K562 (cell line): ENCODE results near the gene MRTFB. TPM values are rescaled to one million over a fixed set of nuclear protein-coding genes. Genes with fewer than 3 reads are reported as not detected.

Experiments used
- ATAC-seq: fragments of 200-7000 bp; cut with Tn5 transposase; 3 replicates; pipeline ENCODE4 v1.9.1; 2020; ENCODE audit warnings: moderate library complexity
- BruUV-seq: library from RNA; stranded (reverse); fragments of 400-500 nt; replicated peaks from 2 replicates; lab custom pipeline; 2021; lab: Mats Ljungman, UMichigan
- CTCF ChIA-PET: fragments of 300-600 bp; formaldehyde crosslinking; extraction: SDS; loops from one replicate; lab custom pipeline; 2021; ENCODE audit warnings: low intra/inter-chr PET ratio; lab: Yijun Ruan, JAX
- POLR2A ChIA-PET: fragments of 300-600, 350-650 bp; sonication (Branson Sonifier 250); formaldehyde crosslinking; extraction: SDS; loops from one replicate; lab custom pipeline; 2021; ENCODE audit warnings: antibody characterized with exemption, inconsistent platforms; lab: Yijun Ruan, JAX
- DNase-seq, 4 experiments: peaks; one replicate each; pipeline versions ENCODE4 v3.0.0 to v3.0.0-alpha.2; 2011 to 2018; ENCODE audit warnings: low spot score in 3 of 4, mixed read lengths in 3 of 4; ENCODE audit errors: extremely low read depth in 1 of 4
- FAIRE-seq: peaks from 2 replicates; lab custom pipeline; 2011; peaks lifted over from hg19 to GRCh38; lab: Jason Lieb, UNC
- H2AFZ ChIP-seq: 2 replicates; pipeline ENCODE4 v1.6.0; 2011; ENCODE audit warnings: low read depth, low read length, control low read depth, inconsistent platforms
- H3K27ac ChIP-seq: fragments of 200-600 bp; 3 replicates; pipeline ENCODE4 v1.8.0; 2011; ENCODE audit warnings: low read depth, mild to moderate bottlenecking, control low read depth, inconsistent platforms, low read length, moderate library complexity, mixed read lengths; ENCODE audit errors: extremely low read depth
- H3K27me3 ChIP-seq, 2 experiments: fragments of 300-600 bp in 1 of 2; 2 replicates in 1 of 2; 3 replicates in 1 of 2; pipeline versions ENCODE4 v1.6.0 to v1.8.0; 2011; ENCODE audit warnings: inconsistent platforms in 2 of 2, low read length in 2 of 2, mild to moderate bottlenecking in 1 of 2, mixed read lengths in 1 of 2, moderate library complexity in 1 of 2; ENCODE audit not compliant: control insufficient read depth in 2 of 2, insufficient read depth in 2 of 2
- H3K36me3 ChIP-seq: fragments of 300-600 bp; 3 replicates; pipeline ENCODE4 v1.8.0; 2011; ENCODE audit warnings: mild to moderate bottlenecking, low read length, inconsistent platforms; ENCODE audit not compliant: control insufficient read depth, insufficient read depth
- H3K4me1 ChIP-seq, 2 experiments: fragments of 200-600 bp in 1 of 2; replicated peaks in 1 of 2; 2 replicates in 1 of 2; 3 replicates in 1 of 2; pipeline versions ENCODE4 v1.5.1 to v1.8.0; 2011; ENCODE audit warnings: inconsistent platforms in 2 of 2, low read length in 2 of 2, mild to moderate bottlenecking in 1 of 2, mixed read lengths in 1 of 2, moderate library complexity in 1 of 2; ENCODE audit not compliant: control insufficient read depth in 2 of 2, insufficient read depth in 2 of 2
- H3K4me2 ChIP-seq: 2 replicates; pipeline ENCODE4 v1.6.1; 2011; ENCODE audit warnings: low read length, control low read depth, inconsistent platforms, mixed read lengths; ENCODE audit not compliant: insufficient read depth
- H3K4me3 ChIP-seq: fragments of 200-600 bp; sonication (generic), shearing (Covaris generic); 2 replicates; pipeline ENCODE4 v1.5.1; 2016; ENCODE audit warnings: control low read depth, inconsistent platforms
- H3K79me2 ChIP-seq: fragments of 200-600 bp; 3 replicates; pipeline ENCODE4 v1.8.0; 2011; ENCODE audit warnings: low read length, inconsistent platforms; ENCODE audit not compliant: control insufficient read depth, insufficient read depth
- H3K9ac ChIP-seq, 2 experiments: 2 replicates each; pipeline versions ENCODE4 v1.6.0 to v1.6.1; 2011; ENCODE audit warnings: low read depth in 2 of 2, low read length in 2 of 2, control low read depth in 1 of 2, inconsistent platforms in 1 of 2, mild to moderate bottlenecking in 1 of 2, mixed read lengths in 1 of 2; ENCODE audit not compliant: insufficient read depth in 1 of 2
- H3K9me1 ChIP-seq: one replicate; pipeline ENCODE4 v1.6.0; 2011; ENCODE audit warnings: inconsistent platforms, mild to moderate bottlenecking, low read length, moderate library complexity; ENCODE audit not compliant: control insufficient read depth, insufficient read depth
- H3K9me3 ChIP-seq: replicated peaks from 2 replicates; pipeline ENCODE4 v1.5.1; 2011; ENCODE audit warnings: low read depth, low read length, inconsistent platforms; ENCODE audit not compliant: control insufficient read depth, insufficient read depth
- H4K20me1 ChIP-seq: replicated peaks from 2 replicates; pipeline ENCODE4 v1.6.1; 2011; ENCODE audit warnings: low read length, inconsistent platforms, mixed read lengths; ENCODE audit not compliant: control insufficient read depth, insufficient read depth
- CAMTA2 ChIP-seq: fragments of 250-450 bp; sonication (Bioruptor Pico); conservative IDR thresholded peaks from 2 replicates; pipeline ENCODE4 v1.5.1; 2022
- CBX2 ChIP-seq: fragments of 200-600 bp; sonication (generic); IDR thresholded peaks from one replicate; pipeline ENCODE4 v1.6.1; 2012; ENCODE audit warnings: mild to moderate bottlenecking, low read length, inconsistent platforms; ENCODE audit not compliant: insufficient read depth, poor library complexity, severe bottlenecking
- CREM ChIP-seq: IDR thresholded peaks from 2 replicates; pipeline ENCODE4 v1.6.1; 2014; ENCODE audit warnings: antibody characterized with exemption, low read depth
- DPF2 ChIP-seq: fragments of 450-650 bp; IDR thresholded peaks from 2 replicates; pipeline ENCODE4 v1.6.1; 2016
- GATAD2B ChIP-seq: fragments of 450-650 bp; IDR thresholded peaks from 2 replicates; pipeline ENCODE4 v1.6.1; 2017; ENCODE audit warnings: mild to moderate bottlenecking, borderline replicate concordance
- HDAC2 ChIP-seq: fragments of 450-650 bp; IDR thresholded peaks from 2 replicates; pipeline ENCODE4 v1.6.1; 2016; ENCODE audit warnings: mild to moderate bottlenecking
- HSF4 ChIP-seq: fragments of 250-450 bp; sonication (Bioruptor Pico); IDR thresholded peaks from 2 replicates; pipeline ENCODE4 v2.1.2; 2022; ENCODE audit warnings: mild to moderate bottlenecking, moderate library complexity, borderline replicate concordance
- KLF16 ChIP-seq: IDR thresholded peaks from 2 replicates; pipeline ENCODE4 v1.6.1; 2016; ENCODE audit warnings: antibody characterized with exemption
- XRCC4 ChIP-seq: IDR thresholded peaks from one replicate; pipeline ENCODE4 v1.6.1; 2011; ENCODE audit not compliant: insufficient read depth, insufficient read length; ENCODE audit errors: extremely low read depth
- WGBS: fragments of 100-300 bp; shearing (Covaris generic); methylation state at CpG from one replicate; pipeline ENCODE4 v1.1.6; 2016; ENCODE audit warnings: low coverage, mixed read lengths; ENCODE audit not compliant: insufficient coverage; ENCODE audit errors: missing lambda C conversion rate; 5-methylcytosine and 5-hydroxymethylcytosine counted together
- in situ Hi-C: fragments of 300-500 bp; cut with MboI; formaldehyde crosslinking; loops from 4 replicates; pipeline ENCODE4 v1.15.0; 2018; ENCODE audit warnings: inconsistent platforms, mixed read lengths
- intact Hi-C: fragments of 100-400 bp; cut with micrococcal nuclease; formaldehyde crosslinking; loops from 2 replicates; pipeline ENCODE4 v1.14.2; 2022
- polyA plus RNA-seq, 8 experiments: library from polyadenylated mRNA; depleted of rRNA in 4 of 8; stranded (reverse) in 5 of 8; unstranded in 3 of 8; fragments of >200 nt; fragmentation: Nextera tagmentation in 2 of 8; fragmentation: Illumina TruSeq in 1 of 8; extraction: Ambion mirVana in 2 of 8; extraction: Trizol in 1 of 8; gene quantifications; 2 replicates each; pipeline versions ENCODE4 v1.2.1 to v1.2.3, GENCODE V29; 2011 to 2014; ENCODE audit warnings: inconsistent platforms in 1 of 8, missing spikeins in 1 of 8
- total RNA-seq, 7 experiments: library from RNA; depleted of rRNA in 6 of 7; stranded (reverse); fragments of >200 nt in 6 of 7; fragmentation: Illumina TruSeq in 2 of 7; extraction: Trizol in 2 of 7; gene quantifications; 2 replicates each; pipeline versions ENCODE4 v1.2.1 to v1.2.3, GENCODE V29; 2011 to 2021; ENCODE audit warnings: low replicate concordance in 1 of 7
- TF ChIP-seq, protein P1 (sequence below): fragments of 450-650 bp; IDR thresholded peaks from 2 replicates; pipeline ENCODE4 v1.6.1; 2016; ENCODE audit warnings: mild to moderate bottlenecking
- TF ChIP-seq, protein P2 (sequence below): fragments of 250-450 bp; sonication (Bioruptor Pico); IDR thresholded peaks from 2 replicates; pipeline ENCODE4 v1.4.0; 2020; ENCODE audit warnings: mild to moderate bottlenecking, moderate library complexity
- TF ChIP-seq, protein P3 (sequence below): fragments of 200-800 bp; sonication (Bioruptor generic); IDR thresholded peaks from 2 replicates; pipeline ENCODE4 v1.6.1; 2017; ENCODE audit warnings: missing genetic modification characterization, missing compliant biosample characterization
- TF ChIP-seq, protein P4 (sequence below): fragments of 250-450 bp; sonication (Bioruptor Pico); IDR thresholded peaks from 2 replicates; pipeline ENCODE4 v1.8.0; 2021; ENCODE audit warnings: moderate library complexity, mild to moderate bottlenecking, inconsistent platforms
- TF ChIP-seq, protein P5 (sequence below): fragments of 450-650 bp; formaldehyde crosslinking; conservative IDR thresholded peaks from 2 replicates; pipeline ENCODE4 v1.4.0; 2022; ENCODE audit warnings: mild to moderate bottlenecking, missing genetic modification characterization

MRTFB gene
- total and polyA plus RNA-seq, 9 of the 15 experiments (the other 6 are each of a cell fraction or from before 2014, with no cell fraction given) = 2.2 to 12.7 (median 7.0) TPM

DNA sequence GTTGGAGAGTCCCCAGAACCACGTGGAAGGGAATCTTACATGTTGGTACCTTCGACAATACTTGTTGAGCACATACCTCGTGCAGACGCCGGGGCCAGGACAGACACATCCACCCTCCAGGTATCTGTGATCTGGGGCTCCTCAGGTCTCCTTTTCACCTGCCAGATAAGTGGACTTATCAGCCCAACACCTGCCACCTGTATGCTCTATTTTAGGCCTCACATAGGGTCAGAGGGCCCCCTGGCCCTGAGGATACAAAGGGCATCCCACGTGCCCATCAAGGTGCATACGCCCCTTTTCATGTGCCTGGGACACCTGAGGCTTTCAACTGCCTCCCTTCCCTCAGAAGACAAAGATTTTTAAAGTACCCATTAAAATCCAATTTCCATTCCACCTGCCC, 212.7 kb downstream of the MRTFB start:
- Histone ChIP-seq H3K4me1 (peaks cover 3 to 15% of the 10 kb centered on the region in 2 experiments; a peak in 4 of 5 replicates), H3K27ac (no peak overlapping the region), H4K20me1 (no peaks in the 10 kb centered on the region), H3K9me1 (no peaks in the 10 kb centered on the region), H3K79me2 (no peaks in the 10 kb centered on the region), H2AFZ (no peak overlapping the region), H3K9me3 (no peaks in the 10 kb centered on the region; the same call in 1 of the 2 replicates), H3K4me3 (no peak overlapping the region), H3K4me2 (no peak overlapping the region), H3K9ac (no peak overlapping the region), H3K27me3 (no peaks in the 10 kb centered on the region), H3K36me3 (no peaks in the 10 kb centered on the region)
- POLR2A ChIA-PET = interaction anchor here (0.6 to 1.2 kb wide), 2 partner anchors 20 to 311 kb away, joined by 3 to 5 read pairs; no protein-coding TSS in a partner anchor
- no TSS peak for BruUV-seq
- WGBS = 44% methylated on average over 7 of the region's 7 CpGs
- in situ Hi-C loops (no loop called here), intact Hi-C loops (loop anchor here (2.0 kb wide), 1 partner anchor 363 kb away; the partner anchor contains the start of gene ERCC4)
- DNase-seq (no peak), ATAC-seq (no peak), FAIRE-seq (no peak)
- CTCF ChIA-PET = interaction anchor here (0.6 kb wide), 1 partner anchor 360 kb away, joined by 3 read pairs; no protein-coding TSS in a partner anchor
- TF ChIP-seq, protein P1, sequence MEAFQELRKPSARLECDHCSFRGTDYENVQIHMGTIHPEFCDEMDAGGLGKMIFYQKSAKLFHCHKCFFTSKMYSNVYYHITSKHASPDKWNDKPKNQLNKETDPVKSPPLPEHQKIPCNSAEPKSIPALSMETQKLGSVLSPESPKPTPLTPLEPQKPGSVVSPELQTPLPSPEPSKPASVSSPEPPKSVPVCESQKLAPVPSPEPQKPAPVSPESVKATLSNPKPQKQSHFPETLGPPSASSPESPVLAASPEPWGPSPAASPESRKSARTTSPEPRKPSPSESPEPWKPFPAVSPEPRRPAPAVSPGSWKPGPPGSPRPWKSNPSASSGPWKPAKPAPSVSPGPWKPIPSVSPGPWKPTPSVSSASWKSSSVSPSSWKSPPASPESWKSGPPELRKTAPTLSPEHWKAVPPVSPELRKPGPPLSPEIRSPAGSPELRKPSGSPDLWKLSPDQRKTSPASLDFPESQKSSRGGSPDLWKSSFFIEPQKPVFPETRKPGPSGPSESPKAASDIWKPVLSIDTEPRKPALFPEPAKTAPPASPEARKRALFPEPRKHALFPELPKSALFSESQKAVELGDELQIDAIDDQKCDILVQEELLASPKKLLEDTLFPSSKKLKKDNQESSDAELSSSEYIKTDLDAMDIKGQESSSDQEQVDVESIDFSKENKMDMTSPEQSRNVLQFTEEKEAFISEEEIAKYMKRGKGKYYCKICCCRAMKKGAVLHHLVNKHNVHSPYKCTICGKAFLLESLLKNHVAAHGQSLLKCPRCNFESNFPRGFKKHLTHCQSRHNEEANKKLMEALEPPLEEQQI = no peak
- no peak for TF ChIP-seq CAMTA2 (CRISPR knock-in tag)
- TF ChIP-seq CREM = no peak
- TF ChIP-seq XRCC4 = no peak
- no peak for TF ChIP-seq HSF4 (CRISPR knock-in tag)
- TF ChIP-seq, protein P2, sequence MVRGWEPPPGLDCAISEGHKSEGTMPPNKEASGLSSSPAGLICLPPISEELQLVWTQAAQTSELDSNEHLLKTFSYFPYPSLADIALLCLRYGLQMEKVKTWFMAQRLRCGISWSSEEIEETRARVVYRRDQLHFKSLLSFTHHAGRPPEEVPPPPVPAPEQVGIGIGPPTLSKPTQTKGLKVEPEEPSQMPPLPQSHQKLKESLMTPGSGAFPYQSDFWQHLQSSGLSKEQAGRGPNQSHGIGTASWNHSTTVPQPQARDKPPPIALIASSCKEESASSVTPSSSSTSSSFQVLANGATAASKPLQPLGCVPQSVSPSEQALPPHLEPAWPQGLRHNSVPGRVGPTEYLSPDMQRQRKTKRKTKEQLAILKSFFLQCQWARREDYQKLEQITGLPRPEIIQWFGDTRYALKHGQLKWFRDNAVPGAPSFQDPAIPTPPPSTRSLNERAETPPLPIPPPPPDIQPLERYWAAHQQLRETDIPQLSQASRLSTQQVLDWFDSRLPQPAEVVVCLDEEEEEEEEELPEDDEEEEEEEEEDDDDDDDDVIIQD (CRISPR knock-in tag) = no peak
- TF ChIP-seq, protein P3, sequence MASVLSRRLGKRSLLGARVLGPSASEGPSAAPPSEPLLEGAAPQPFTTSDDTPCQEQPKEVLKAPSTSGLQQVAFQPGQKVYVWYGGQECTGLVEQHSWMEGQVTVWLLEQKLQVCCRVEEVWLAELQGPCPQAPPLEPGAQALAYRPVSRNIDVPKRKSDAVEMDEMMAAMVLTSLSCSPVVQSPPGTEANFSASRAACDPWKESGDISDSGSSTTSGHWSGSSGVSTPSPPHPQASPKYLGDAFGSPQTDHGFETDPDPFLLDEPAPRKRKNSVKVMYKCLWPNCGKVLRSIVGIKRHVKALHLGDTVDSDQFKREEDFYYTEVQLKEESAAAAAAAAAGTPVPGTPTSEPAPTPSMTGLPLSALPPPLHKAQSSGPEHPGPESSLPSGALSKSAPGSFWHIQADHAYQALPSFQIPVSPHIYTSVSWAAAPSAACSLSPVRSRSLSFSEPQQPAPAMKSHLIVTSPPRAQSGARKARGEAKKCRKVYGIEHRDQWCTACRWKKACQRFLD (CRISPR knock-in tag) = no peak
- no peak for TF ChIP-seq DPF2
- no peak for TF ChIP-seq CBX2
- TF ChIP-seq, protein P4, sequence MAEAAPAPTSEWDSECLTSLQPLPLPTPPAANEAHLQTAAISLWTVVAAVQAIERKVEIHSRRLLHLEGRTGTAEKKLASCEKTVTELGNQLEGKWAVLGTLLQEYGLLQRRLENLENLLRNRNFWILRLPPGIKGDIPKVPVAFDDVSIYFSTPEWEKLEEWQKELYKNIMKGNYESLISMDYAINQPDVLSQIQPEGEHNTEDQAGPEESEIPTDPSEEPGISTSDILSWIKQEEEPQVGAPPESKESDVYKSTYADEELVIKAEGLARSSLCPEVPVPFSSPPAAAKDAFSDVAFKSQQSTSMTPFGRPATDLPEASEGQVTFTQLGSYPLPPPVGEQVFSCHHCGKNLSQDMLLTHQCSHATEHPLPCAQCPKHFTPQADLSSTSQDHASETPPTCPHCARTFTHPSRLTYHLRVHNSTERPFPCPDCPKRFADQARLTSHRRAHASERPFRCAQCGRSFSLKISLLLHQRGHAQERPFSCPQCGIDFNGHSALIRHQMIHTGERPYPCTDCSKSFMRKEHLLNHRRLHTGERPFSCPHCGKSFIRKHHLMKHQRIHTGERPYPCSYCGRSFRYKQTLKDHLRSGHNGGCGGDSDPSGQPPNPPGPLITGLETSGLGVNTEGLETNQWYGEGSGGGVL (CRISPR knock-in tag) = no peak
- no peak for TF ChIP-seq KLF16
- TF ChIP-seq, protein P5, sequence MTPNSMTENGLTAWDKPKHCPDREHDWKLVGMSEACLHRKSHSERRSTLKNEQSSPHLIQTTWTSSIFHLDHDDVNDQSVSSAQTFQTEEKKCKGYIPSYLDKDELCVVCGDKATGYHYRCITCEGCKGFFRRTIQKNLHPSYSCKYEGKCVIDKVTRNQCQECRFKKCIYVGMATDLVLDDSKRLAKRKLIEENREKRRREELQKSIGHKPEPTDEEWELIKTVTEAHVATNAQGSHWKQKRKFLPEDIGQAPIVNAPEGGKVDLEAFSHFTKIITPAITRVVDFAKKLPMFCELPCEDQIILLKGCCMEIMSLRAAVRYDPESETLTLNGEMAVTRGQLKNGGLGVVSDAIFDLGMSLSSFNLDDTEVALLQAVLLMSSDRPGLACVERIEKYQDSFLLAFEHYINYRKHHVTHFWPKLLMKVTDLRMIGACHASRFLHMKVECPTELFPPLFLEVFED (CRISPR knock-in tag) = no peak
- no peak for TF ChIP-seq GATAD2B
- TF ChIP-seq HDAC2 = no peak
